Transverse colon (tissue), 3 donors: ENCODE data around the gene ZMIZ1.

Experiments used
- EP300 ChIP-seq: sonication (generic); formaldehyde crosslinking; IDR thresholded peaks from one replicate; pipeline ENCODE4 v1.6.1; 2017; ENCODE audit warnings: antibody characterized with exemption, low read depth
- POLR2A ChIP-seq: fragments of 450-650 bp; IDR thresholded peaks from one replicate; pipeline ENCODE4 v1.6.1; 2016; ENCODE audit warnings: antibody characterized with exemption, mild to moderate bottlenecking, moderate library complexity
- TF ChIP-seq, protein P1 (sequence below), 5 experiments: fragments of 200-600 bp in 3 of 5; fragments of 450-650 bp in 2 of 5; sonication (generic) in 3 of 5; IDR thresholded peaks; 1 replicate in 2 of 5; 2 replicates in 3 of 5; pipeline ENCODE4 v1.5.1; 2016 to 2017; ENCODE audit warnings: antibody characterized with exemption in 5 of 5, inconsistent platforms in 3 of 5, mild to moderate bottlenecking in 2 of 5, moderate library complexity in 1 of 5

DNA sequence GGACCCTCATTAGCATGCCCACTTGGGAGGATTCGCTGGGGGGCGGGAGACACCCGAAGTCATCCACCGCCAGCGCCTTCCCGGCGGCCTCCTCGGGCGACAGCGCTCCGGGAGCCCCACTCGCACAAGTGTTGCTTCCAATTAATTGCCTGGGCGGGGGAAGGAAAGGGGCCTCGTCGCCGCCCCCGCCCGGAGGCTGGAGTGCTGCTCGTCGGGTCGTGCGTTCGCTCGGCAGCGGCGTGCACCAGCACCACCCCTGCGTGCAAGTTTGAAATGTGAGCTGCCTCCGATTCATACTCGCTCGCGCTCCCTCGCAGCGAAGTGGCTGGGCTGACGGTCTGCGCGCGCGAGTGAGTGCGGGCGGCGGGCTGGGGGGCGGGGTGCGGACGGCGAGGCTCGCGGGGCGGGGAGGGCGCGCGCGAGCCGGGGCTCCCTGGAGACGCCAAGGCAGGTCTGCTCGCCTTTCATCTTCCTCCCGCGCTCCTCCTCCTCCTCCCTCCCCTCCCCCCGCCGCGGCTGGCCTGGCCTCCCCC lies 173.9 kb downstream of the ZMIZ1 start:
- TF ChIP-seq, protein P1, sequence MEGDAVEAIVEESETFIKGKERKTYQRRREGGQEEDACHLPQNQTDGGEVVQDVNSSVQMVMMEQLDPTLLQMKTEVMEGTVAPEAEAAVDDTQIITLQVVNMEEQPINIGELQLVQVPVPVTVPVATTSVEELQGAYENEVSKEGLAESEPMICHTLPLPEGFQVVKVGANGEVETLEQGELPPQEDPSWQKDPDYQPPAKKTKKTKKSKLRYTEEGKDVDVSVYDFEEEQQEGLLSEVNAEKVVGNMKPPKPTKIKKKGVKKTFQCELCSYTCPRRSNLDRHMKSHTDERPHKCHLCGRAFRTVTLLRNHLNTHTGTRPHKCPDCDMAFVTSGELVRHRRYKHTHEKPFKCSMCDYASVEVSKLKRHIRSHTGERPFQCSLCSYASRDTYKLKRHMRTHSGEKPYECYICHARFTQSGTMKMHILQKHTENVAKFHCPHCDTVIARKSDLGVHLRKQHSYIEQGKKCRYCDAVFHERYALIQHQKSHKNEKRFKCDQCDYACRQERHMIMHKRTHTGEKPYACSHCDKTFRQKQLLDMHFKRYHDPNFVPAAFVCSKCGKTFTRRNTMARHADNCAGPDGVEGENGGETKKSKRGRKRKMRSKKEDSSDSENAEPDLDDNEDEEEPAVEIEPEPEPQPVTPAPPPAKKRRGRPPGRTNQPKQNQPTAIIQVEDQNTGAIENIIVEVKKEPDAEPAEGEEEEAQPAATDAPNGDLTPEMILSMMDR (IDR thresholded peaks at IDR 0.05), result no peak
- TF ChIP-seq POLR2A, result peak; percentile 31
- no peak for TF ChIP-seq EP300
